NCI-H1694 treated with DMSO at 0.1 percent for 48 hours (cell line): ENCODE measurements around the gene INTU.
A peak's percentile ranks its signal among the peaks of the same experiment; 100 is the strongest.
"Not testable (repeated sequence)": the region's sequence is repeated elsewhere in the genome, so short reads cannot be mapped to it uniquely, and the experiment has no call there.

ENCODE experiments used
- DNase-seq: peaks from one replicate; lab custom pipeline; 2025; lab: John Stamatoyannopoulos, UW

INTU gene

DNA sequence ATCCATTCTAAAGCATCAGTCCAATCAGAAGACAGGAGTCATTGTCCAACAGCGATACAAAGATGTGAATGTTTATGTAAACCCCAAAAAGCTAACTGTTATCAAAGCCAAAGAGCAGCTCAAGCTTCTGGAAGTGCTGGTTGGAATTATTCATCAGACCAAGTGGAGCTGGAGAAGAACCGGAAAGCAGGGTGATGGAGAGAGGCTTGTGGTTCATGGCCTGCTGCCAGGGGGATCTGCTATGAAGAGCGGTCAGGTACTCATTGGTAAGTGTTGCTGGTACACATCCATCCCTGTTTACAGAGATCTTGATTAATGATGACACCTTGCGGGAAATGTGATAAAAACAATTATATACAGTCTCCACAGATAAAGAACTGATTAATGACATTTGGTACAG lies 11.0 kb downstream of the INTU start:
- no peak for DNase-seq

DNA sequence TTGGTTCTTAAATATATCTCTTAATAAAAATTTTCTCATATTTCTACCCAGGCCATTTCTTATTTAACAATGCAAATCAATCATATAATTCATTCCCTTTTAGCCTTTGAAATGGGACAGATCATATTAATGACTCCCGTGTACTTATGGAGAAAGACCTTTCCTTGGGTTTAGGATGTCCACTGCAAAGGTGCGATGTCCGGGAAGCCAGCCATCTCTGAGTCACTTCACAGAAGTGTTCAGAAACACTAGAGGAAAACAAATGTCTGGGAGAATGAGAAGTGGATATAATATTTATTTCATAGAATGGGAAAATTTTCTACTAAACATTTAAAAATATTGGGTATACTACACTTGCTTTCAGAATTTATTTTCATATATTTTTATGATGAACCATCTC lies 15.3 kb downstream of the INTU start:
- no peak for DNase-seq

DNA sequence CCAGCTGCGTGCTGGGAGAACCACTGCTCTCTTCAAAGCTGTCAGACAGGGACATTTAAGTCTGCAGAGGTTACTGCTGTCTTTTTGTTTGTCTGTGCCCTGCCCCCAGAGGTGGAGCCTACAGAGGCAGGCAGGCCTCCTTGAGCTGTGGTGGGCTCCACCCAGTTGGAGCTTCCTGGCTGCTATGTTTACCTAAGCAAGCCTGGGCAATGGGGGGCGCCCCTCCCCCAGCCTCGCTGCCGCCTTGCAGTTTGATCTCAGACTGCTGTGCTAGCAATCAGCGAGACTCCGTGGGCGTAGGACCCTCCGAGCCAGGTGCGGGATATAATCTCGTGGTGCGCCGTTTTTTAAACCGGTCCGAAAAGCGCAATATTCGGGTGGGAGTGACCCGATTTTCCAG lies 22.8 kb downstream of the INTU start:
- not testable (repeated sequence) for DNase-seq

DNA sequence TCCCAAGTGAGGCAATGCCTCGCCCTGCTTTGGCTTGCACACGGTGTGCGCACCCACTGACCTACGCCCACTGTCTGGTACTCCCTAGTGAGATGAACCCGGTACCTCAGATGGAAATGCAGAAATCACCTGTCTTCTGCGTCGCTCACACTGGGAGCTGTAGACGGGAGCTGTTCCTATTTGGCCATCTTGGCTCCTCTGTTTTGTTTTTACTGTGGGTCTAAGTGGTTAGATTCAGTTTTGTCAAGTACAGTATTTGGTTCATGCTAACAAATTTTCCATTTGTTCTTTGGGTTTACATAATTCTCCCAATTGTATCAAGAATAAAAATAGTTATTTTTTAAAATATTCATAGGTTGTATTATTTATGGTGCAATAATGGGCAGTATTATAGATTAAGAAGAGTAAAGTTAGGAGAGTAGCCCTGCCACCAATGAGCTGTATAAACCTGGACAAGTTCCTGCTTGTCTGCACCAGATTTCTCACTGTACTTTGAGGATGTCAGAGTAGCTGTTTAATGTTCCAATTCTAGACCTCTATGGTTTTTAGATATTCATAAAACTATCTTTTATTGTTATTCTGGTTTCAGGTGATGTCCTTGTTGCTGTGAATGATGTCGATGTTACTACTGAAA lies 23.4 kb downstream of the INTU start:
- DNase-seq, result no peak

DNA sequence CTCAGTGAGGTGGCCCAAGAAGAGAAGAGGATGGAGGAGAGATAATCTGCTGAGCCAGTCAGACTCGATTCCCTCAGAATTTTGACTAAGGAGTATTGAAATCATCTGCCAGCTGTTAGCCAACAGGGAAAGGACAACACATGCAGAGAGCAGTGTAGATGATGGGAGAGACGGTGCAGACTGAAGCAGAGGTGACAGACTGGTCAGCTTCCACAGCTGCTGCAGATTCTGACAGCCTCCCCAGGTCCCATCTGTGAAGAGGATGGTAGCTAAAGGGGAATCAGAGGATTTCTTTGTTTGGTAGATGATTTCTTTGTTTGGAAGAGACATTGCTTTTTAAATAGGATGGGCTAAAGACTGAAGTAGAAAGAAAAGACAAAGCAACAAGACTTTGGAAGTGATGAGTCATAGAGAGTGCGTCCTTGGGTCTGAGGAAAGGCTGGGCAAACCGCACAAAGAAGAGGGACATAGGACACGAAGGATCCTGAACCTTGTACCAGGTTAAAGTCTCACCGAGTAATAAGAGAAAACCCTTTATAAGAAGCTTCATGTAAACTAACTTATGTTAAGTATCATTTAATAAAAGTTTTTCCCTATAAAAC lies 27.6 kb downstream of the INTU start:
- DNase-seq, result no peak

DNA sequence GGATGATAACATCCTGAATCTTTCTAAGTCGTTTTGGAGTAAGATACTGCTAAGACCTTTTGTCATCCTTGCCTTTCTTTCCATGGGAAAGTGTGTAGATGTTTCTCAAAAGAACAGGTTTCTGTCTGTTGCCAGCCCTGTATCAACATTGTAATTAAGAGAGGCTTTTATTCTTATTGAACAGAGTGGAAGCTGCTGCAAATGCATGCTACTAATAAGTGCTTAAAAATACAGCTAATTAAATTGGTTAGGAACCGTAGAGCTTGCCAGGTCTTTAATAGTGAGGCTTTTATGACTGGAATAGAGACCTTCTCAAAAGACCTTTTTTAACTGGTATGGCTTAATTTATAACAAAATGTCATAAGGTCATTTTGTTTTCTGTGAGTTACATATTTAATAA lies 34.4 kb downstream of the INTU start:
- DNase-seq, result no peak

DNA sequence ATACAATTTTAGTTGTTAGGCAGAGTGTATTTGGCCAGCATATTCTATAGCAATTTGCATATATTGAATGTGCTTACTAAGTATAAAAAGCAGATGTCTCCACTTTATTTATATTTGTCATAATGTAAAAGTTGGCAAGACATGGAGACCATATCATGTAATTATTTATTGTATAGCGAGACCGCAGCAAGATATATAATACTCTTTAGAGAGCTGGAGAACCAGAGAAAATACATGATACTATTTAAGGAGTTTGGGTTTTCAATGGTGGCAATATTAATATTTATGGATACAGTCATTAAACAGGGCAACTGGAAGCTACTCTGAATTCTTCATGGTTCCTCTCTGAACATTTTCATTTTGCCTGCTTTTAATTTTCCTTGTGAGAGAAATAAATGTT lies 35.0 kb downstream of the INTU start:
- no peak for DNase-seq

DNA sequence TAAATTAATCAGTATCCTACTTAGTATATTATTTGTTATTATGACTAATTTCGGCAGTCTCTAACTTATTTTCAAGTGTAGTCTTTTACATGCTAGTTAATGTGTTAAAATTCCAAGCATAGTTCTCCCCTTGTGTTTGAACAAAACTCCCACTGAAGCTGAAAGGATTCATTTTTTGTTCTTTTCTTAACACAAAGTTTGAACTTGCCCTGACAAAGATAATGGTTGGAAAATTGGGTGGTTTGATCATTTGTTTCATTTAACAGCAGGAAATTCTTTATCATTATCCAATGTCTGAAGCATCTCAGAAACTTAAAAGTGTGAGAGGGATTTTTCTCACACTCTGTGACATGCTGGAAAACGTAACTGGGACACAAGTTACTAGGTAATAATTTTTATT lies 36.0 kb downstream of the INTU start:
- DNase-seq, result no peak

DNA sequence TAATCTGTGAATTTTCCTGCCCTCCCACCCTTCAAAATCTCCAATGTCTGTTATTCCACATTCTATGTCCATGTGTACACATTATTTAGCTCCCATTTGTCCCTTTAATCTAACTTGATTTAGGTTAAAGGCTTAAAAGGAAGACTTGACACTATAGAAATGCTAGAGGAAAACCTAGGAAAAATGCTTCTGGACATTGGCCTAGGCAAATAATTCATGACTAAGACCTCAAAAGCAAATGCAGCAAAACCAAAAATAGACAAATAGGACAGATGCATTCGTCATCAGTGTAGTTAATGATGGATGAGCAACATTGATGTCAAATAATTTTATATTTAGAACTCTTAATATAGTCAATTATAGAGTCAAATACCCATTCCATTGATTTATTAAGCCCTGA lies 36.9 kb downstream of the INTU start:
- no peak for DNase-seq

DNA sequence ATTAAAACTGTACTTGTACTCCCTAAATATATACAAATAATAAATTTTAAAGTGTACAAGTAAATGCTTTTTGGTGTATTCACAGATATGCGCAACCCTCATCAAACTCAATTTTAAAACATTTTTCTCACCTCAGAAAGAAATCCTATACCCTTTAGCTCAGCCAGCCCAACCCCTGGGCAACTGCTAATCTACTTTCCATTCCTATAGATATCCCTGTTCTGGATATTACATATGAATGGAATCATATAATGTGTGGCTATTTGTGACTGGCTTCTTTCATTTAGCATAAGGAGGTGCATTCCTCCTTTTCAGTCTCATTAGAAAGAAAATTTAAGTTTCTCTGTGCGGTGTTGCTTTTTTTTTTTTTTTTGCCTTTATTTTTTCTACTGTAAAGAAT lies 39.4 kb downstream of the INTU start:
- no peak for DNase-seq

DNA sequence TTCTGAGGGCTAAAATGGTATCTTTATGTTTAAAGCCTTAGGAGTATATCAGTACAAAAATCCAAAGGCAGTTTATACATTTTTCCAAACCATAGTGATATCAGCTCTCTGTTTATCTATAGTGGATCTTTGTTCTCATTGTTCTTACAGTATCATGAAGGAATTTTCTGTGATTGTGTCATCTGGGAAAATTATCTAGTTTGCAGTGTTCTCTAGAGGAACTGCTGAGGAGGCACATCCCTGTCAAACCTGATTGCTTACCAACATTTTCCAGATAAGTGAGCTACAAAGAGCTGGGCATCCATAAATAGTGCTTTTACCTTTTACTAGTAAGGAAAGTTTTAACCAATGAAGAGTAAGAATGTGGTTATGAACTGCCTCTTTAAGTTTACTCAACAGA lies 52.5 kb downstream of the INTU start:
- DNase-seq, result no peak

DNA sequence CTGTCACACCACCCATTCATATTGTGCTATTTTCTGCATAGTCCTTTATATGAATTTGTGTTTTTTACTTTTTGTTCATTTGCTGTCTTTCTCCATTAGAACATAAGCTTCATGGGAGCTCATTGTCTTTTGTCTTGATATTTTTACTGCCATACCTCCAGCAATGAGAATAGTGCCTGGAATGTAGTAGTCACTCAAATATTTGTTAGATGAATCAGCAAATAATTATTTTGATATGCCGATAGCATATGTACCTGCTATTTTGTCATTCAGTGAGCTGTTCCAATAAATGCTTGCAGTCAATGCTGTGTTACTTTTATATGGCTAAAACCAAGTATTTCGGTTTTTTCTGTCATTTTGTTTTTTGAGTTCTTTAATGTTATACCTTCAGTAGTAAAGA lies 53.9 kb downstream of the INTU start:
- no peak for DNase-seq

DNA sequence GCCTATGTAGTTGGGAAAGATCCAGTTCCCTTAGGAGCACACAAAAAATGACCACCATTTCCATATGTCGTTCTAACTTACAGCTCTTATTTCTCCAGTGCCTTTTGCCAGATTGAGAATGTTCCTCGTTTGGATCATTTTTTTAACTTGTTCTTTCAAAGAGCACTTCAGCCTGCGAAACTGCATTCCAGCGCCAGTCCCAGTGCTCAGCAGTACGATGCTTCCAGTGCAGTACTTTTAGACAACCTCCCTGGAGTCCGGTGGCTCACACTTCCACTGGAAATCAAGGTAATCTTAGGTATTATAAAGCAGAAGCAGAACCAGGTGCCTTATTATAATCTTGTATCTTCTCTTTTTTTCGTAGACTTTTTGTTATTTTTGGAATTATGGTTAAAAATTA lies 54.8 kb downstream of the INTU start:
- DNase-seq, result no peak

DNA sequence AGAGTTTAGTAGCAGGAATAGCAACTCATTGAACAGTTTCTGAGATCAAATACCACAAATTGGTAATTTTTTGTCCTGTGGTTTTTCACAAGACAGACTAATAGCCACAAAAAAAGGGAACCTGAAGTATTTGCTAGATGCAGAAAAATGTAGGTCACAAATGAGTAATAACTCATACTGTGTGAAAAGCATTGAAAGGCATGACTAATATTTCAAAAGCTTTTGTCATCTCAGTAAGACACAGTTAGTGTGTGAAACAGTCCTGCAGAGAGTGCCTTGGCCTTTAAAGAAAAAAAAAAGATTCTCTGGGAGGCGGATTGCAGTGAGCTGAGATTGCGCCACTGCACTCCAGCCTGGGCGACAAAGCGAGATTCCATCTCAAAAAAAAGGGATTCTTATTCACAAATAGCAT lies 66.0 kb downstream of the INTU start:
- no peak for DNase-seq

DNA sequence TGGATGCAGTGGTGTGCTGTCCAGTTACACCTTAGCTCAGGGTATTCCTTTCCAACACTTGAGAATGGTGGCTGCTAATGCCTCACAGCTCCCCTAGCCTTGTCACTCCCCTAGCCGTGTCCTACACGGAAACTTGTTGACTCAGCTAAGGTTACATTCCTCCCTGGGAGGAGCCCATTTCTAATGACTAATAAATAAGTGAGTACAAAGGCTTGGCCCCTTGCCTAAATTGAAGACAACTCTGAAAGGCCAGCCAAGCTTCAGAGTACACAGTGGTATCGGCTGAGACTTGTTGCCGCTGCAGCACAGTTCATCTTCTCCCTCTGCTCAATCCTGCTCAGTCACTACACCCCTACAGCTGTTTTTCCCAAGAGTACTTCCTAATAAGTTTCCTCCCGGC lies 76.2 kb downstream of the INTU start:
- DNase-seq, result no peak

DNA sequence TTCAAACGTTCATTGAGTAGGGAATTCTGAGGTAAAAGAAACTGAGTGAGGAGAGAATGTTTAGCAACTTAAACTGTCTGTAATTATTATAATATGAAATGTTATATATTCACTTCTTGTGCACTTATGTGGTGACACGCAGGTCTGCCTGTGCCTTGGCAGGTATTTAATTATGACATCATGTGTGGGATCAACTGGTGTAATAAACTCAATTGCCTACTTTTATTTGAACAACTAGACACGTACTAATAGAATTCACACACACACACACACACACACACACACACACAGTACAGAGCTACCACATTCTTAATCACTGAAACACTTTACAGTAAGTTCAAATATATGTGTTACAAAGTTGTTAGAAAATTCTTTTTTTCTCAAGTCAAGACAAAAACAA lies 76.7 kb downstream of the INTU start:
- DNase-seq, result no peak

DNA sequence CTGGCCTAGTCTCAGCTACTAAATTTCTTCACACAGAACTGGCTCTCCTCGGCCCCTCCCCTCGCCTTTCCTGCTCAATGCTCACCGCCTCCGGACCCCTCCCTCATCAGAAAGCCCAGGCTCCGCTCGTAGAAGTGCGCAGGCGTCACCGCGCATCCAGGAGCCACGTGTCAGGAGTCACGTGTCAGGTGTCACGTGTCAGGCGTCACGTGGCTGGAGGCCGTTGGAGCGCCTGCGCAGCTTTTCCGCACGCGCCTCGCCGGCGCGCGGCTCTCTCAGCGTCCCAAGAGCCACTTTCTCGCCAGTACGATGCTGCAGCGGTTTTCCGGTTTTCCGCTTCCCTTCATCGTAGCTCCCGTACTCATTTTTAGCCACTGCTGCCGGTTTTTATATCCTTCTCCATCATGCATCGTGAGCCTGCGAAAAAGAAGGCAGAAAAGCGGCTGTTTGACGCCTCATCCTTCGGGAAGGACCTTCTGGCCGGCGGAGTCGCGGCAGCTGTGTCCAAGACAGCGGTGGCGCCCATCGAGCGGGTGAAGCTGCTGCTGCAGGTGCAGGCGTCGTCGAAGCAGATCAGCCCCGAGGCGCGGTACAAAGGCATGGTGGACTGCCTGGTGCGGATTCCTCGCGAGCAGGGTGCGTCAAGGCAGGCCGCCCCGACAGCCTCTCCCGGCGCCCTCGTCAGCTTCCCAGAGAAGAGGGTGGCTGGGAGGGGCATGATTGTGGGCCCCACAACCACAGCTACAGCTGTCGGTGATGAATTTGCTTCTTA lies 97.6 kb downstream of the INTU start, which contains the start of gene SLC25A31:
Gene SLC25A31, plus strand, starts transcription at position 259 of the 772 bp plus-strand sequence. Its CDS starts 146 bp downstream, at position 405.
- no peak for DNase-seq

DNA sequence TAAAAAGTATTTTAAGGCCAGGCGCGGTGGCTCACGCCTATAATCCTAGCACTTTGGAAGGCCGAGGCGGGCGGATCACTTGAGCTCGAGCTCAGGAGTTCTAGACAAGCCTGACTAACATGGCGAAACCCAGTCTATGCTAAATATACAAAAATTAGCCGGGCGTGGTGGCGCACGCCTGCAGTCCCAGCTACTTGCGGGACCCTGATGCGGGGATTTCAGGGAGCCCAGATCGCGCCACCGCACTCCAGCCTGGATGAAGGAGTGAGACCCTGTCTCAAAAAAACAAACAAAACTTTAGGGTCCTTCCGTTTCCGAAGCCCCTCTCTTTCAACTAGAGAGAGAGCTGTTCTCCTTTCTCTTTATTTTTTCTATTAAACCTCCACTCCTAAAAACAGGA lies 98.6 kb downstream of the INTU start:
- DNase-seq, result no peak

DNA sequence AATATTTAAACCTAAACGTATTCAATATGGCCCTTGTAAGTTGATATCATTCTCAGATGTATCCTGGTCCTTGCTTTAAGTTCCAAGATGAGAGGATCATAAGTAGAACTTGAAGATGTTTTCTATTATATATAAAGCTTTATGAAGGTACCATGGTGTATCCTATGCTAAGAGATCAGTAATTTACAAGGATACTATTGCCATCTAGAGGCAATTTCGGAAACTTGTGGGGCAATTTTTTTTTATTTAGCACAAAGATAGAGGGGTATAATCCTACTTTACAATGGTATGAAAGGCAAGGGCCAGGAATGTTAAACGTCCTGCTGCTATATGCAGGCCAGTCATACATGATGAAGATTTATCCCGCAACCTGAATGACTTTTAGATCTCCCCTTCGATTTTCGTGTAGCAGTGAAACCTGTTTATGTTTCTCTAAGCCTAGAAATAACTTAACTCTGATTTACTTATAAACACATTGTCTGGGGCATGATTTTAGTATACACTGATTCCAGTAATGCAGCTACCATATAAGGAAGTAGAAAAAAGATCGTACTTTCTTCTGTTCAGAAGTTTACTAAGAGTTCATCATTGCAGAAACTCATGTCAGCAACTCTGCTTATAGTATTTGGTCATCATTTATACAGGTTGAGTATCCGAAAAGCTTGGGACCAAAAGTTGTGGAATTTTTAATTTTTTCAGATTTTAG lies 100.0 kb downstream of the INTU start:
- DNase-seq, result peak; percentile 55

DNA sequence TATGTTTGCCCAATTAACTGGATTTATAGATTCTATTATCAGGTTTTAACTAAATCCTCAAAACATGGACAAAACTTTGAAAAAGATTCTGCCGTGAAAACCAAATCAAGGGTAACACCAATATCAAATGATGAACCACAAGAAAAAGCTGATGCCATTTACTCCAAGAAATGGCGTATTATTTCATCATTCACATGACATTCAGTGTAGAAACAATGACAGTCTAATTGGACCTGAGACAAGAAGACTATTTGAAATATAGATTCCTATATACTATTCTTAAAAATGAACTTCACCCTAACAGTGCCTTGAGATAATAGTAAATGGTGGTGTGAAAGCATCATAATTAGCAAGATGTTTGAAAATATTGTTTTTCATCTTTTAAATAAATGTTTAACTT lies 102.2 kb downstream of the INTU start:
- no peak for DNase-seq

DNA sequence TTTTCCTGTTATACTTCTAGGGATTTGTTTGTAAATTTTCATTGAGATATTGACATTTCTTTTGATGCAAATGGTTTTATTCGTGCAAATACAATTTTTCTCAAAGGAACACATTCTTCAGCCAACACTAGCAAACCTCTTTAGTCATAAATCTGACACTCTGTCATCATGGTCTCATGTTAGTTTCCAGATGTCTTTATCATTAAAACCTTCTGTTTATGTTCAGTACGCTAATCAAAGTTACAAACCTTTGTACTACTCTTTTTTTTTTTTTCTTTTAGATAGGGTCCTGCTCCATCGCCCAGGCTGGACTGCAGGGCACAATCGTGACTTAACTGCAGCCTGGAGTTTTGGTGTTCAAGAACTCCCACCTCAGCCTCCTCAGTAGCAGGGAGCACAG lies 104.5 kb downstream of the INTU start:
- DNase-seq, result no peak

DNA sequence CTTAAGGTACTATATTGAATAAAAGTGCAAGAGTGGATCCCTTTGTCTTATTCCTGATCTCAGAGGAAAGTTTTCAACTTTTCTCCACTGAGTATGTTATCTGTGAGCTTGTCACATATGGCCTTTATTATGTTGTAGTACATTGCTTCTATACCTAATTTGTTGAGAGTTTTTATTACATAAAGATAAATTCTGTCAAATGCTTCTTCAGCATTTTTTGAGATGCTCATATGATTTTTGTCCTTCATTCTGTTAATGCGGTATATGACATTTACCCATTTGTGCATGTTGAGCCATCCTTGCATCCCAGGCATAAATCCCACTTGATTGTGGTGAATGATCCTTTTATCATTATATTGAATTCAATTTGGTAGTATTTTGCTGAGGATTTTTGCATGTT lies 108.5 kb downstream of the INTU start:
- no peak for DNase-seq

DNA sequence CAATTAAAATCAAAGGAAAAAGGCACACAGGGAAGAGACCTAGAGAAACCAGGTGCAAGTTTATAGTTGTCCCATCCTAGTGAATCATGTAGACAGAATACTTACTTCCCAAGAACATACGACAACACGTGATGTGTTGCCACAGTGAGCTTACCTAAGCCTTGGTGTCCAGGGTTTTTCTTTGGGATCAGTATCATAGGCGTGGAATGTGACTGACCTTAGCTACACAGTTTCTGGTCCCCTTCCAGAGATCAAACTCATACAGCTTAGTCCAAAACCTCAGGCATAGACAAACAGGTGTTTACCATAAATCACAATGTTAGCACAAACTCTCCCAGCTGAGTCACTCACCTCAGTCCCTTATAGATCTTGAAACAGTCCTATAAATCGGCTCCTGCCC lies 115.1 kb downstream of the INTU start:
- no peak for DNase-seq
